Stimulated activated CD4-positive, alpha-beta T cell treated with anti-CD3 and anti-CD28 coated beads, Interleukin-1b, Interleukin-23, amount 100 ng/mL, for 48 hours (primary cell): ENCODE results near the gene CENPO.

ENCODE experiments used
- DNase-seq: peaks from one replicate; pipeline ENCODE4 v3.0.0-alpha.2; 2020

CENPO gene

DNA sequence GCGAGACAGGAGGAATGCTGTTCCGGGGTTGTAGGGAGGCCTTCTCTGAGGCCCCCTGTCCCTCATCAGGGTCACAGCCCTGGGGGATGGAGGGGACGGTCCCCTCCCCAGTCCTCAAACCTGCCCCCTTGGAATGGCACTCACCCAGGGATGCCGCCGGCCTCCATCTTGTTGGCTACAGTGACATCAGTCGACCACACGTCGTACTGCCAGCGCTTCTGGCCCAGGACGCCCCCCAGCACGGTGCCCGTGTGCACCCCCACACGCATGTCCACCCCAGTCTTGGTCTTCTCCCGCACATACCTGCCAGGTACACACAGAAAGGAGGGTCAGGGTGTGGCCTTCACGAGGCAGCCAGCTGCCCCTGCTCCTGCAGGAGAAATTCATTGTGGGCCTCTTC is 46.5 kb downstream of the CENPO start:
- no peak for DNase-seq

DNA sequence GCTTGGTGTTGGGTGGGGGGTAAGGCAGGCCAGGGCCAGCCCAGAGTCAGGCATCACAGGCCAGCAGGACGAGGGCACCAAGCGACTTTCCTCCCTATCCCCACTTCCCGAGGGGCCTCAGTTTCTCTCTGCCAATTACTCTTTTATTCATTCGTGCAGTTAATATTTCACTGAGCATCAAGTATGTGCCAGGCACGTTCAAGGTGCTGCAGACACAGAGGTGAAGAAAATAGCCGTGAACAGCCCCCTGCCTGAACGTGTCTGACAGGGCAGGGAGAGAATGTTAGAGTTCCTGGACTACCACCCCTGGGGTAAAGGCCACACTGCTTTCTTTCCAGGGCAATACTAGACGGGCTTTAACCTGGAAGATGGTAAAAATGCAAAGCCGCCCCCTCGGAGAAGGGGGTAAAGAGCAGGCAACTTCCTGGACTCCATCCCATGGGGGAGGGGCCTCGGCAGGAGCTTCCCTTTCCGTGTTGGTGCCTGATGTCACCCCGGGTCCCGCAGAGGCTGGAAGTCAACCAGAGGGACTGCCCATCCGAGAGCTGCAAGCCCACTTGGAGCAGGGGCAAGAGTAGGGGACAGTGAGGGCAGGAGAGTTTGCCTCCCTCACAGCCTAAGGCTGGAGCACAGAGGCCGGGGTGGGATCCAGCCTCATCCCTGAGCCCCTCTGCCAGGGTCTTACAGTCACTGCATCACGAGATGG is 47.1 kb downstream of the CENPO start:
- DNase-seq: no peak

DNA sequence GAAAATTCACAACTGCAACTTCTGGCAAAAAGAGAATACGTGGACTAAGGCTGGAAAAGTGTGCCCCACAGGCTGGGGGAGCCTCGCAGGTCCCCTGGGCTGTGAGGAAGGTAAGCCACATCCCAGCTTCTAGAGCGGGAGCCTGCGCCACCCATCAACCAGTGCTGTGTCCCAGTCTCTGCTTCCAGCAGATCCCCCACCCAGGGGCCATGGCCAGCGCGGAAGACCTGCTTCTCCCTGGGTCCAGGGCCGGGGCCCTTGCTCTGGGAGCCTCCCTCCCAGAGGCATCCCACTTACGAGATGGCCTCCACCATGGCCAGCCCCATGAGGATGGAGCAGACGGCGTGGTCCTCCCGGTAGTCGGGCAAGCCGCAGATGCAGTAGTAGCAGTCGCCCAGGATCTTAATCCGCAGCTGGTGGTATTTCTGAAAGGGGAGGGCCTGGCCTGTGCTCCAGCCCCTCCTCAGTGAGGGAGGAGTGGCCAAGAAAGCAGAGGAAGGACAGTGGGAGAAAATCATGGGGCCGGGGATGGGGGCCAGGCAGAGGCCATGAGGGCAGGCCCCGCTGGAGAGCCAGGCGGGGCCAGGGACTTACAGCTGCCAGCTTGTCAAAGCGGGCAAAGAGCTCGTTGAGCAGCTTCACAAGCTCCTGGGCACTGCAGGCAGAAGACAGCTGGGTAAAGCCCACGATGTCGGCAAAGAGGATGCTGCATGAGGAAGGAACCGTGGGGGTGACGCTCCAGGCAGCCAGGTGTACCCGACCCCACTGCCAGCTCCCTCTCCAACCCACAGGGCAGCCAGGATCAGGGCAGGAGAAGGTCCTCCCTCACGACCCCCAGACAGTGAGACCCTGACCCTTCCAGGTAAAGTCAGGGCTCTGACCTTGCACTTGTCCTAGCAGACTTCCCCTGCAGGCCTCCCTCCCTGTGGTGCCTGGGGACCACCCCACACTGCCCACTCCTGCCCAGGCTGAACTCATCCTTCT is 48.0 kb downstream of the CENPO start:
- no peak for DNase-seq

DNA sequence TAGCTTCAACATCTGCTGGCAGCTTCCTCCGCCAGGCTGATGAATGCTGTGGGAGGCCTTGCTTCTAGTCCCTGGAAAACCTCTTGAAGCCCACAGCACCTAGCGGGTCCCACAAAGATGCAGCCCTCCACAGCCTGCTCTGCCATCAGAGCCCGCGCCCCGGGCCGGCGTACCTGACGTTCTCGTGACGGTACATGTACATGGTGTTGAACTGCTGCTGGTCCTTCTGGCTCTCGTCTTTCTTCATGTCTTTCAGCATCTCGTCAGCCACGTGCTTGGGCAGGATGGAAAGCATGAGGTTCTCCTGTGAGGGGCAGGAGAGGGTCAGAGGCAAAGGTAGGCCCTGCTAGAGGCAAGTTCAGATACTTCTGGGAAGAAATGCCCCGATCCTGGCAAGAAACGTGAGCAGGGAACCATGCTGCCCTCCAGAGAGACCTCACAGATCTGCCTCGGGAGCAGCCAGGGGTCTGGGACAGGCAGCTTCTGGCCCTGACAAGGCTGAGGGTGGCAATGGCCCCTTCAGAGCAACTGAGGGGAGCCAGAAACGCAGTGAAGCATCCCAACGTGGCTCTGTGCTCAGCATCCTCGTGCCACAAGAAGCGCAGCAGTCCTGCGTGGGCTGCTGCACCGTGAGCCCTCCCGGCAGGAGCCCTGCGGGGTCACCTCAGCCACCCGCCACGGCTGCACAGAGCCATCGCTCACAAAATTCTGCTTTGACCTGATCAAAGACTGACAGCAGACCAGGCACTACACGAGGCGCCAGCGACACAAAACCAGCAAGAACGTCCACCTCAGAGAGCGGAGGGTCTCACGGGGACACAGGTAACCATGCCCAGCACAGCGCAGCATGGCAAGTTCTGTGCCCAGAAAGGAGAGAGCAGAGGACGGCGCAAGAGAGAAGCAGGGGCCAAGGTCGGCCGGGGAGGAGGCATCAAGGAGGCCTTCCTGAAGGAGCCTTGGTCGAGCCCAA is 49.1 kb downstream of the CENPO start:
- no peak for DNase-seq

DNA sequence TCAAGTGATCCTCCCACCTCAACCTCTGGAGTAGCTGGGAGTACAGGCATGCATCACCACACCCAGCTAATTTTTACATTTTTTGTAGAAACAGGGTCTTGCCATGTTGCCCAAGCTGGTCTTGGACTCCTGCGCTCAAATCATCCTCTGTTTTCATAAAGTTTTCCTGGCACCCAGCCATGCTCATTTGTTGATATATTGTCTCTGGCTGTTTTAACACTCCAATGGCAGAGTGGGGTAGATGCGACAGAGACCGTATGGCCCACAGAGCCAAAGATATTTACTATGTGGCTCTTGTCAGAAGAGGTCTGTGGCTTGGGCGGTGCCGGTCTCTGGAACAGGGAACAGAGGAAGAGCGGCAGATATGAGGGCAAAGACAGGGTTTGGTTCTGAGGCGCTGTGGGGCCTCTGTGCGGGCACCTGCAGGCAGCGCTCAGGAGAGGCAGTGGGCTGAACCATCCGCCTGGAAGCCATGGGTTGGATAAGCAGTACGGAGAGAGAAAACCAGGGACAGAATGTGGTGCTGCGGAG is 50.2 kb downstream of the CENPO start:
- no peak for DNase-seq

DNA sequence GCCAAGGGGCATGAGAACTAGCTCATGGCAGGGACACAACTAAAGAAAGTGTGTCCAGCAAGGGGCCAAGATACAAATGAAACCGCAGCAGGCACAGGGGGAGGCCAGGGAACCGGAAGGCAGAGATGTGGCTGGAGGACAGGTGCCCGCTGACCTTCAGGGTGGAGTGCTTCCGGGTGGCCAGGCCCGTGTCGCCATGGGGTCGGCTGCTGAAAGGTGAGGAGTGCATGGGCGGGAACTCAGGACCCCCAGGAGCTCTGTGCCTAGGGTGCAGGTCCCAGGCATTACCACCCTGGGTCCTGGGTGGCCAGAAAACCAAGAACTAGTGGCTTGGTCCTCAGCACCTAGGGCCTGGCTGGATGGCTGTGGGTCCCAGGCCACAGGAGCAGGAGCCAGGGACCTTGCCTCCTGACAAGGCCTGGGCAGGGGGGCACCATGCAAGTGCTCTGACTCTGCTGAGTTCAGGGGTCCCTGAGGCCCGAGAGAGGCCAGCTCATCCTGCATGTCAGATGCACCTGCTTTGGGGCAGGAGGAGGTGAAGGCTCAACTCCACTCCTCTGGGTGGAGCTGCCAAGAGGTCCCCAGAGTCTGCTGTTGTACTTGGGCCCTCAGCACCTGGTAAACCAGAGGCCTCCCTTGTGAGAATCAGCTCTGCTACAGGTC is 50.9 kb downstream of the CENPO start:
- DNase-seq: no peak

DNA sequence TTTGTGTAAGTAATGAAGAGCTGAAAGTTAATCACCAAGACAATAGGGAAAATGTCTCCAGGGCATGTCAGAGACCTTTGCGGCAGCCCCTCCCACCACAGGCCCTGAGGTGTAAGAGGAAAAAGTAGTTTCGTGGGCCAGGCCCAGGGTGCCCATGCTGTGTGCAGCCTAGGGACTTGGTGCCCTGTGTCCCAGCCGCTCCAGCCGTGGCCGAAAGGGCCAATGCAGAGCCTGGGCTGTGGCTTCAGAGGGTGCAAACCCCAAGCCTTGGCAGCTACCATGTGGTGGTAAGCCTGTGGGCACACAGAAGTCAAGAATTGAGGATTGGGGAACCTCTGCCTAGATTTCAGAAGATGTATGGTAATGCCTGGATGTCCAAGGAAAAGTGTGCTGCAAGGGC is 52.5 kb downstream of the CENPO start:
- DNase-seq: no peak

DNA sequence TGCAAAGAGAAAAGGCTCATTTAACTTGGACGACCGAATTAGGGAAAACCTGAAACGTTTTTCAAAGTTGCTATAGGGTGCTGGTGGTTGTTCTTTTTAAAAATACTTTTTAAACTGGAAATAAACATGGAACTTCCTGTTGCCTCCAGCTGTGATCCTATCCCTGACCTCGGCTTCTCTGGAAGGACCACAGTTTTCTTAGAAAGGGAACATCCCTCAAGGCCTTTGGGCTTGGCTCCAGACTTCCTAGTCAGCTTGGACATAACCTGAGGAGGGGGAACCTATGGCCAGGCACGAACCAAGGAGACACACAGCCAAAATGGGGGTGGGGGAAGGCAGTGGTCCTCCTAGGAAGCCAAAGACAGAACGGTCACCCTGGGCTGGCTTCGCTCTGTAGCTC is 57.7 kb downstream of the CENPO start:
- no peak for DNase-seq

DNA sequence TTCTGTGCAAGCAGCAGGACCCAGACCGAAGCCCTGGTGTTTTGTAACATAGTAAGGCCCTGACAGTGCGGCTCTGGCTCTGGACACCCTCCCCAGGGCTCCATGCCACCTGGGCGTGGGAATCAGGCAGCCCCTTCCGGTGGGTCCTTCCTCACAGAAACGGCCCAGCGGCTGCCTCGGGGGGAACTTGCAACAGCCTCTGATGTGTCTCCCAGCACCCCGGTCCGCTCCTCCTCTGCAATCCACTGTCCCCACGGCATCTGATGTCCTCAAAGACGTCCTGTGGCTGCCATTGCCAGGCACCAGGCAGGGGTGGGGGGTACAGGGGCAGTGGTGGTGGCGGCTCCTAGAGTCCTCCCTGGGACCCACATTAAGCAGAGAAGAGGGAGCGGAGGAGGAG is 58.8 kb downstream of the CENPO start:
- DNase-seq: no peak

DNA sequence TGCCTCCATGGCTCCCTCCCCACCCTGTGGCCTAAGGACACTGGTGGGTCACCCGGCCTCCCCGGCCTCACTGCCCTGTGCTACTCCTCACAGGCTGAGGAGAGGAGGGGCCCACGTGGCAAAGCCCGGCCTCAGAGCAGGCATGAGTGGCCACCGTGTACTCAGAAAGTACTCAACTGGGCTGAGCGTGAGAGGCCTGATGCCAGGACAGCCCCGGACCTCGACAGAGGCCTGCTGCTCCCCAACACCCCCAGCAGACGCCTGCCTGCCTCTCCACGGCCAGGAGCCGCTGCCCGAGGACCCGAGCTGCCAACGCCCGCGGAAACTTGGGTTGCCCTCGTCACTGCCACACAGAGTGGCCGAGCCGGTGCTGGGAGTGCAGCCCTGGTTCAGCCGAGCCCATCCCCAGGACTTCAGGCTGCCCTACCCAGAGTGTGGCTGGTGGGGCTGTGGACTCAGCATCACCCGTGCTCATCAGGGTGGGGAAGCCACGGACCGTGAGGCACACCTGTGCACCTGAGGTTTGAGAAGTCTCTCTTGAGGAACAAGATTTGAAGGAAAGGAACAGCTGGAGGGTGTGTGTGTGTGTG is 59.3 kb downstream of the CENPO start:
- no peak for DNase-seq

DNA sequence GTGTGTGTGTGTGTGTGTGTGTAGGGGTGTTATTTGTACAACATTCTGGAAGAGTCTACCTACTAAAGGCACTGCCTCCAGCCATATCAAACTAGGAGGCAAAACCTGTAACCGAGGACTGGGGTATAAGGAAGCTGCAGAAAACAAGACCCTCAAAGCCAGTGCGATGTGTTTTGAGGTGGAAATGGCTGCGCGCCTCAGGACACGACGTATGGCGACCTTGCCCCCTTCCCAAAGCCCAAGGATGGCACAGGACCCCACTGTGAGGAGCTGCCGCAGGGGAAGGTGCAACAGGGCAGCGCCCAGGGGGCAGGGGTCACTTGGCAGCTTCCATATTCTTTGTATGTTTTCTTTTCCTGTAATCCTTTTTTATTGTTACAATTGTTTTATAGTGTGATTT is 59.8 kb downstream of the CENPO start:
- DNase-seq: no peak

DNA sequence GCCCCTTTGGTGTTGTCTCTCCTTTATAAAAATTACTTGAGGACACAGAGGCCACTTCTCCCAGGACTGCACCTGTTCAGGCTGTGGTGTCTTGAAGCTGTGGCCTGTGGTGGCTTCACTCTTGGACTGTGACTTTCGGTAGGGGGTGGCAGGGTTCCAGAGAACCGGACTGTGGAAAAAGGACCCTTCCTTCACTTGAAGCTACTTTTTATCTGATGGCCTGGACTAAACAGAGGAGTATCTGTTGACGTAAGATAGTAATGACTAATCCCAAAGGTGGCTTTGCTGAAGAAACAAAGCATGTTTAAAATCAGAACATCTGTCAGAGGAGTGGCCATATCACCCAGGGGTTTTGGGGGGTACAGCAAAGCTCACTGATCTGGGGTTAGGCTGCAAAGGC is 60.8 kb downstream of the CENPO start:
- DNase-seq: no peak

DNA sequence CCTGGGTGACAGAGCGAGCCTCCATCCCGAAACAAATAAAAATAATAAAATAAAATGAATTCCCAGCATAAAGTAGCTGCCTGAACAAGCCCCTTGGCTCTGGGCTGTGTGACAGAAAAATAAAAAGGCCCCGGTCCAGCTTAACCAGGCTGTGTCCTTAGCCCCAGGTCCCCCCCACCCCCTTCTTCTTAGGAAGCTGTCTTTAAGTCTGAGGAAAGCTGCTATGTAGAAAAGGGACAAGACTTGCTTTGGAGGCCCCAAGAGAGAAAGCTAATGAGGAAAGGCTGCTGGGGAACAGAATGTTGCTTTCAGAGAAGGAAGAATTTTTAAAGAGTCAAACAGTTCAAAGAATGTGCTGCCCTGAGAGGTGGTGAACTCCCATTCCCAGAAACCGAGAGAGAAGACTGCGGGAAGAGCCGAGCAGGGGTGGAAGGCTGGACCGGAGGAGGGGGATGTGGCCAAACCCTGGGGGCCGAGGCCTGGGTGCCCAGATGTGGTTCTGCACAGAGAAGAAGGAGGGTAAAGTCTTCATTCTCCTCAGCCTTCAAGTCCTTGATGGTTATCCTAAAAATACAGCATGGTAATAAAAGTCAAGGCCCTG is 61.9 kb downstream of the CENPO start:
- DNase-seq: no peak

DNA sequence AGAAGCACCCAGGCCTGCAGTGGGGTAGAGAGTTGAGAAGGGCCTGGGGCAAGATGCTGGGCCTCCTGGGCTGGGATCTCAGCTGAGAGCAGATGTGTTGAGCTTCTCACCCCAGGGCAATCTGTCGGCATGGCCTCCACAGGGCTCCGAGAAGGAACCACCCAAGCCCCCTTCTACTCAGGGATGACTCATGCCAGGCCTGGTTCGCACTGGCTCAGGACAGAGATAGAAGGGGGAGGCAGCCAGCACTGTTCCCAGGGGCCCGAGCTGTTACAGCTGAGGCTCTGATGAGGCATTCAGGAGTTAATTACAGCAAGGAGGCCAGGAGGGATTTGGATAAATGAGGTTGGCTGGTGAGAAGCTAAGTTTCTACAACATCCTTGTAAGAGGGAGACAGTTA is 62.5 kb downstream of the CENPO start:
- DNase-seq: no peak

DNA sequence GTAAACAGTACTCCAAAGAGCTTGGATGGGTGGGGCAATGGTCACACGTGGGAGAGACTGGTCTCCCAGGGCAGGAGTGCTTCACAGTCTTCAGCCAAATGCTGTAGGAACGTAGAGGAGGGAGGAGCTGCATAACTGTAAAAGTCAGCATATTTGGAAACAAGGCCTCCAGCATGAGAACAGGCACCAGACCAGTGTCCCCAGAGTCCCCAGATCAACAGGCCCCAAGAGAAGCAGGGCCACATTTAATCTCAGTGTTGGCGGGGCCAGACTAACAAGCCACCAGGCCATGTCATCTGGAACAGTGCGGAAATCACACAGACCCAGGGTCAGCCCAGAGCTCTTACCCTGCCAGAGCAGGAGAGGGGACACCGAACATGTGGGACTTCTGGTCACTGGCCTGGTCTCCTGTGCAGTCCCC is 63.6 kb downstream of the CENPO start:
- no peak for DNase-seq

DNA sequence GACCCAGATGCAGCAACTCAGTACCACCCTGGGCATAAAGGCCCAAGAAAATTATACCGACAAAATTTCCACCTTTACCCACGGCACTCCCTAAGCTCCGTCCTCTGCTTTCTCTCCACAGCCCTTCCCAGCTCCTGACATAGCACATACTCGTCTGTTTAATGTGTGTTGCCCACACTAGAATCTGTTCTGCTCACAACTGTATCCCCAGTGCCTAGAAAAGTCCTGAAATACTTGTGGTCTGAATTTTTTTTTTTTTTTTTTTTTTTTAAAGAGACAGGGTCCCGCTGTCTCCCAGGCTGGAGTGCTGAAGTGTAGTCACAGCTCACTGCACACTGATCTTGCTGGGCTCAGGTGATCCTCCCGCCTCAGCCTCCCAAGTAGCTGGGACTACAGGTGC is 64.5 kb downstream of the CENPO start:
- DNase-seq: no peak

DNA sequence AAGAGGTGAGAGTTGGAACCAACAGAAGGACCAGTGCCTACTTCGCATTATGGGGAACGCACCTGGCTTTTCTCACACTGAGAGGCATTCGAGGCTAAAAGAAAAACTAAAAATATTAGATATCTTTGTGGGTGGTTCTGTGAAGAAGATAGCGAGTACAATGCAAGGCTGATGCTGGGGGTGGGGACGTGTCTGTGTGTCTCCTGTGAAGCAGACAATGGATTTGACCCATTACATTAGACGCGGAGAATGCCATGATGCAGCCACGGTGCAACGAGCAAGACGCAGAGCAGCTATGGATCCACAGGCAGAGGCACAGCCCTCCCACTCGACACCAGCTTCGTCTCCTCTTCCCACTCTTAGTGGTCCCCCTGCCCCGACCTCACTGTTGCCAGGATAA is 65.8 kb downstream of the CENPO start:
- DNase-seq: no peak

DNA sequence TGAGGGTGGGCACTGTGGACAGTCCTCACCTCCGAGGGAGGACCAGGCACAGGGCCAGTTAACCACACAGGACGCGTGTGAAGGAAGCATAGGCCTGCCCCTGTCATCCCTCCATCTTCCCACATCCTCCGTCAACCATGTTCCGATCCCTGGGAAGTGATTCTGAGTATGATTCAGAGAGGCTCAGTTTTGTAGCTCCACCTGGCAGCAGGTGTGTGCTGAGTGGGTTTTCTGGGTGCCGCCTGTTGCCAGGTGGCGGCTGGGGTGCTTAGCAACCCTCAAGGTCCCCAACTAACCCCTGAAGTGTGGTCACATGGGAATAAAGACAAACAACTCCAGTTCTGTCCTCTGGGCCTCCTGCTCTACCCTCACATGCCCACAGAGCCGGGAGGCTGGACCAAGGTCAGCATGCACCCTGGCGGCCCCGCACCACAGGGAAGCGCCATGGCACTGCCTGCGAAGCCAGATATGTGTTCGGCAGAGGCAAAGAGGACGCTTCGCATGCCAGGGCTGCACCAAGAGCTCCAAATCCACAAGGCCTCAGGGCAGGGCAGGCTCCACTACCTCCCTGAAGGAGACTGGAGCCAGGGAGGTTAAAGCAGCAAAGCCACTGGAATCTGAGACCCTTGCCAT is 66.9 kb downstream of the CENPO start:
- DNase-seq: no peak

DNA sequence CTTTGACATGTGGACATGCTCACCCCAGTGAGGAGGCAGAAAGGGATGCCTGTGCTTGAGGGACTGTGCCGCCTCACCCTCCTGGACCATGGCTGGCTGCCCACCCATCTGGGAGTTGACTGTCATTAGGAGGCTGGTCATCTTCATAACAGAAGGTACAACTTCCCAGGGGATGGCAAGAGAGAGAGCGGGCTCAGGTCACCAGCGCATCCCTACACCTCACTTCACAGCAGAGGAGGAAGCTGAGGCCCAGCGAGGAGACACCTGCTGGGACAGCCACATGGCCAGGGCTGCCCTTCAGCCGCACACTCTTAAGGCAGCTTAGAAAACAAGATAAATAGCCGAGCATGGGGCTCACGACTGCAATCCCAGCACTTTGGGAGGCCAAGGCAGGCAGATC is 67.4 kb downstream of the CENPO start:
- no peak for DNase-seq

DNA sequence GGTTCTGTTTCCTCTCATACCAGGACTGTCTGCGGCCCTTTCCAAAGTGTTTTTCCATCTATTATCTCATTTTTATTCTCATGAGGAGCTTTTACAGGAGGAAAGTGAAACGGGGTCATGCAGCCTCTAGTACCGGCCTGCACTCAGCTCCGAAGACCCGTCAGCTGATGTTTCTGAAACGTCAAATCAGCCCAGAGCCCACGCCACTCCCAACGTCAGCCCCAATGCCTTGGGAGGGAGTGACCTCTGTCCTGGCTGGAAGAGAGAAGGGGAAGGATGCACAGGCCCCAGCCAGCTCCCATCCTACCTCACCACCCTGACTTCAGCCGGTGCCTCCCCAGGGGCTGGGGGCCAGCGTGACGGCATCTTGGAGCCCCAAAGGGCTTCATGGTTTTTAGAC is 68.3 kb downstream of the CENPO start:
- DNase-seq: no peak

DNA sequence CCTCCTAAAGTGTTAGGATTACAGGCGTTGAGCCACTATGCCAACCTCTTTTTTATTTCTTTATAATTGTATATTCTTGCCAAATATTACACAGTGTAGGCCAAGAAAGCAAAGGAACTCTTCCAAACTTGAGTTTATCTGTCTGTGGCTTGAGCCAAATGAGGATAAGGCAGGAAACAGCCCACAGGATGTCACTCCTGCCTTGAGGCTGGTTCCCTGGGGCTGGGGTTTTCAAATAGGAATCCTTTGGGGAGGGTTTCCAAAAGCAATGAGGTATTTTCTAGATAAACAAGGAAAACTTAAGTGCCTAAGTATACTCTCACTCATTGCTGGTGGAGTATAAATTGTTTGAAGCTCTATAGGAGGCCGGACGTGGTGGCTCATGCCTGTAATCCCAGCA is 70.4 kb downstream of the CENPO start:
- DNase-seq: no peak
